Medulla oblongata (tissue), 1 donor: ENCODE data around the gene GJB3.
"Not testable (repeated sequence)": the region's sequence is repeated elsewhere in the genome, so short reads cannot be mapped to it uniquely, and the experiment has no call there.

Experiments used
- DNase-seq: peaks from one replicate; pipeline ENCODE4 v3.0.0-alpha.2; 2015; ENCODE audit errors: extremely low spot score

GJB3 gene

GRCh38 chr1:34781071-34781843, at the start of gene GJB3:
TSS of gene GJB3 (plus strand) at chr1:34781214. CDS start at chr1:34784763, 3,549 bp downstream.
- no peak for DNase-seq

DNA sequence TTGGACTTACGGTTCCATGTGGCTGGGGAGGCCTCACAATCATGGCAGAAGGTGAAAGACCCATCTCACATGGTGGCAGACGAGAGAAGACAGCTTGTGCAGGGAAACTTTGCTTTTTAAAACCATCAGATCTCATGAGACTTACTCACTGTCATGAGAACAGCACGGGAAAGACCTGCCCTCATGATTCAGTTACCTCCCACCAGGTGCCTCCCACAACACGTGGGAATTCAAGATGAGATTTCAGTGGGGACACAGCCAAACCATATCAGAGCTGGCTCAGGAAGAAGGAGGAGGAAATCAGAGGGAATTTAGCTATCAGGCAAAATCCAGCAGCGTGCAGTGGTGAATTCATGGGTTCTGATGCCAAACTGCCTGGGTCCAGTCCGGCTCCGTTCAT, 48.2 kb upstream of the GJB3 start:
- not testable (repeated sequence) for DNase-seq

- no peak for DNase-seq
Measured at GRCh38 chr1:34736692-34737091, 44.3 kb upstream of the GJB3 start.

GRCh38 chr1:34737236-34737635, 43.8 kb upstream of the GJB3 start:
- DNase-seq = not testable (repeated sequence)

GRCh38 chr1:34739613-34740012, 41.4 kb upstream of the GJB3 start:
- DNase-seq = no peak

GRCh38 chr1:34740161-34740868, 40.7 kb upstream of the GJB3 start:
- DNase-seq = peak; percentile 3

- DNase-seq = peak; percentile 73
Measured at GRCh38 chr1:34742667-34743270, 38.2 kb upstream of the GJB3 start.

DNA sequence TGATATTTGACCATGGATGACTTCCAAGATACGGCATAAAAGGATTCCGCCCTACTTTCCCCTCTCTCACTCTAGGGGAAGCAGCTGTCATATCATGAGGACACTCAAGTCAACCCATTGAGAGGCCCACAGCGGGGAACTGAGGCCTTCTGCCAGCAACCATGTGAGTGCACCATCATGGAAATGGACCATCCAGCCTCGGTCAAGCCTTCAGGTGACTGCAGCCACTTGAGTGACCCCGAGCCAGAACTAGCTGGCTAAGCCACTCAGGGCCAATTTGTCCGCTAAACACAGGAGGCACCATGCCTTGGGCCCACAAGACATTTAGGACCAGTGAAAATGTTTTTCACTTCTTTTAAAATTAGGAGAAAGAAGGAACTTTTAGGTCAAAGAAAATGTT, 37.2 kb upstream of the GJB3 start:
- DNase-seq = no peak

DNA sequence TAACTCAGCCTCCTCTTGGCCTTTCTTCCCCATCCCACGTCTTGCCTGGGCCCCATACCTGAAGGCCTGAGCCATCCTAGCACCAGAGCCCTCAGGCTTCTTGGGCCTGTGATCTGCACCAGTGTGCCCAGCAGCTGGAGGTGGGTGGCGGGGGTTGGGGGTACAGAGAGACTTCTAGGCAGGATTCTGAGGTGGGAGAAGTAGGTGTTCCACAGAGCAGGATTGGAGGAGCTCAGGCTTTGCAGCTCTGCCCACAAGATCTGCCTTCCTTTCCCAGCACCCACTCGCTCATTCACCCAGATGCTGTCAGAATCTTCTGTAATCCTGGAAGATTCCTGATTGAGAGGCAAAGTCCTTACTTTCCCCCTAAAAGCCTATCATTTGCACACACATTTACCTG, 36.2 kb upstream of the GJB3 start:
- DNase-seq = no peak

- DNase-seq = no peak
Measured at GRCh38 chr1:34745666-34746065, 35.3 kb upstream of the GJB3 start.

GRCh38 chr1:34746101-34746500, 34.9 kb upstream of the GJB3 start:
- no peak for DNase-seq

- DNase-seq = no peak
Measured at GRCh38 chr1:34746785-34747637, 34.0 kb upstream of the GJB3 start.

DNA sequence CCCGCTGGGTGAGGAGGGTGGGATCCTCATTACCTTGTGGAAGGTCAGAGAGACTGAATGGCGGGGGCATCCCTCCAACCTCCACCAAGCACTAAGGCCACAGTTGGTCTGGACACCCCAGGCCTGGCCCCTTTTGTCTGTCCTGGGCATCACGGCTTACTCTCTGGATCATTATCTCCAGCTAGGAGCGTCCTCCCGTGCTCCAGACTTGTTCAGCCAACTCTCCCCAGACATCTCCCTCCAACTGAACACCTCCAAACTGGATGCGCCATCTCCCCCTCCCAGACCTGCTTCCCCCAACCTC, 33.4 kb upstream of the GJB3 start:
- no peak for DNase-seq

- peak; percentile 18 for DNase-seq
Measured at GRCh38 chr1:34749992-34750391, 31.0 kb upstream of the GJB3 start.

DNA sequence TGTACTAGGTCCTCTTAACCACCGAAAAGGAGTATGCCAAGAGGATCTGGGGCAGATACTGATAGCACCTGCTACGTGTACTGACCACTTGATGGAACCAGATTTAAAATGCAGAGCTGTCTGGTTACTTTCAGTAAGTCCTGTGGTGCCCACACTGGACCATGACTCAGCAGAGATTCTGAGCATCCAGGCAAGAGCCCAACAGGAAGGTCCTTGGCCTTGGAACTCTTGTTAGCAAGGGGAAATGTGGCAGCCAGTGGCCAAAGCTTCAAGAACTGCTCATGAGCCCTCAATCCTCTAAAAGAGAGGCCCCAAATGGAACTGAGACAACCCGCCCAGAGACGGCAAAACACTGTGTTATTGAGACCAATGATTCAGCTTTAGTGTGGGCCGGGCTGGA, 30.4 kb upstream of the GJB3 start:
- DNase-seq = no peak

DNA sequence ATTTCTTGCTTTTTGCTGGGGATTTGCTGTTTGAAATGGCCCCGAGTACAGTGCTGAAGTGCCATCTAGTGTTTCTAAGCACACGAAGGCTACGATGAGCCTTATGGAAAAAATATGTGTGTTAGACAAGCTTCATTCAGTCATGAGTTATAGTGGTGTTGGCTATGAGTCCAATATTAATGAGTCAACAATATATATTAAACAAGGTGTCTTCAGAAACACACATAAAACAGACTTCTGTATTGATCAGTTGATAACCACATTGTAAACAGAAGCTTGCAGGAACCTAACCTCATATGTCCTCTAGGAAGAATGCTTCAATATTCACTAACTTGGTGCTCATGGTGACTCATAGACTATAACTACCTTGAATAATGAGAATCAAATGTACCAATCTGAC, 27.9 kb upstream of the GJB3 start:
- DNase-seq = no peak

DNA sequence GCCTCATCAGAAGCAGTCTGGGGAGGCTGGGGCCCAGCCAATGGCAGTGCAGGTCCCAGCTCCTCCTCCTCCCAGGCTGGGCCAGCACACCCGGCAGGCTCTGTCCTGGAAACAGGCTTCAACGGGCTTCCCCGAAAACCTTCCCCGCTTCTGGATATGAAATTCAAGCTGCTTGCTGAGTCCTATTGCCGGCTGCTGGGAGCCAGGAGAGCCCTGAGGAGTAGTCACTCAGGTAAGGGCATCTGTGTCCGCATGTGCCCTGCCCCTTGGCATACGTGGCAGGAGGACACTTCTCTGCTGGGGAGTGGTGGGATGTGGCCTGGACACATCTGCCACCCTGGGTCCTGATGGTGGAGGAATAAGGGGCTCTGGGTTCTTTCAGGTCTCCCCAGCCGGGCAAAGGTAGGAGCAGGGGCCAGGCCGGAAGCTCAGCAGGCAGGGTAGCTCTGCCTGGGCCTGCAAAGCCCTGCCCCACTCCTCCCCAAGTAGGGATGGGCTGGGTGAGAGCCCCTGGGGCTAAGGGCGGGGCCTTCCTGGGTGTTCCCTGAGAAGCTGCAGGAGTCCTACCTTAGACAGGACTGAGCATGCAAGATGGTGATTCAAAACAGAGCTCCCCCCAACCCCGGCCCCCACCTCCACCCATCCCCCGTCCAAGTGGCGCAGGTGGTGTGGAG, 25.9 kb upstream of the GJB3 start, which contains the start of gene GJB5:
GJB5 (plus strand) TSS at position 84 of the 674 bp plus-strand sequence. CDS start 2,284 bp downstream, outside the sequence.
- no peak for DNase-seq

DNA sequence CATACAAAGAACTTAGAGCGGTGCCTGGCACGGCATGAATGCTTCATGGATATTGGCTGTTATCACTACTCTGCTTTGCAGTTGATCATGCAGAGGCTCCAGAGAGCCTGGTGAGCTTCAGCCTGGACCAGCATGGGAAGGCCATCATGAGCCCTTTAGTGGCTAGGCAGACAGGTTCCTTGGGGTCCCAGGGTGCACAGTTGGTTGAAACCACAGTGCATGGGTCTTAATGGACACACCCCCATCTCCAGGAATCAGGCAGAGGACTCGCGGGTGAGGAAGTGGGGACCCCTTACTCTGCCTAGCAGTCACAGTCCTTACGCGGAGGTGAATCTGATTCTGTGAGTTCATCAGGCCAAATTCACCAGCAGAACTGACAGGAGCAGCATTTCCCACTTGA, 25.1 kb upstream of the GJB3 start:
- no peak for DNase-seq

- DNase-seq = no peak
Measured at GRCh38 chr1:34757386-34757785, 23.6 kb upstream of the GJB3 start.

- DNase-seq = no peak
Measured at GRCh38 chr1:34758751-34759150, 22.3 kb upstream of the GJB3 start.
